Loucy (cell line): ENCODE results near the gene RMDN2.

Source experiments
- H2AFZ ChIP-seq: fragments of 200-600 bp; sonication (generic); 2 replicates; pipeline ENCODE4 v1.6.0; 2016; ENCODE audit warnings: antibody characterized with exemption, mild to moderate bottlenecking, low read length, moderate library complexity
- H3F3A ChIP-seq: fragments of 200-600 bp; 2 replicates; pipeline ENCODE4 v1.6.0; 2016; ENCODE audit warnings: antibody characterized with exemption, low read depth, mild to moderate bottlenecking
- H3K27me3 ChIP-seq: fragments of 200-600 bp; sonication (generic); 2 replicates; pipeline ENCODE4 v1.6.1; 2014; ENCODE audit warnings: low read length, mild to moderate bottlenecking; ENCODE audit not compliant: insufficient read depth, poor library complexity, severe bottlenecking
- H3K36me3 ChIP-seq: fragments of 200-600 bp; sonication (generic); 2 replicates; pipeline ENCODE4 v1.6.1; 2016; ENCODE audit warnings: low read length; ENCODE audit not compliant: insufficient read depth
- H3K4me1 ChIP-seq: fragments of 200-600 bp; sonication (generic); 2 replicates; pipeline ENCODE4 v1.5.1; 2014; ENCODE audit warnings: low read length, mild to moderate bottlenecking; ENCODE audit not compliant: insufficient read depth, poor library complexity, severe bottlenecking
- H3K4me2 ChIP-seq: fragments of 200-600 bp; sonication (generic); 2 replicates; pipeline ENCODE4 v1.6.0; 2014; ENCODE audit warnings: antibody characterized with exemption, low read length, low read depth, mild to moderate bottlenecking; ENCODE audit not compliant: poor library complexity, severe bottlenecking
- H3K4me3 ChIP-seq: fragments of 200-600 bp; sonication (generic); 2 replicates; pipeline ENCODE4 v1.5.1; 2014; ENCODE audit warnings: low read length, mild to moderate bottlenecking, mixed read lengths; ENCODE audit not compliant: poor library complexity, severe bottlenecking
- H3K79me2 ChIP-seq: fragments of 200-600 bp; sonication (generic); 2 replicates; pipeline ENCODE4 v1.6.1; 2014; ENCODE audit warnings: low read length; ENCODE audit not compliant: insufficient read depth
- H3K9ac ChIP-seq: fragments of 200-600 bp; sonication (generic); 2 replicates; pipeline ENCODE4 v1.6.0; 2014; ENCODE audit warnings: mild to moderate bottlenecking, low read depth, low read length, moderate library complexity; ENCODE audit not compliant: poor library complexity, severe bottlenecking
- H3K9me2 ChIP-seq: fragments of 200-600 bp; sonication (generic); replicated peaks from 2 replicates; pipeline ENCODE4 v1.6.1; 2016; ENCODE audit warnings: low read depth, low read length, mixed read lengths
- H3K9me3 ChIP-seq: fragments of 200-600 bp; sonication (generic); 2 replicates; pipeline ENCODE4 v1.6.1; 2014; ENCODE audit warnings: mild to moderate bottlenecking, antibody characterized with exemption, low read length, low read depth; ENCODE audit not compliant: insufficient read depth
- H4K20me1 ChIP-seq: fragments of 200-600 bp; sonication (generic); 2 replicates; pipeline ENCODE4 v1.6.0; 2014; ENCODE audit warnings: antibody characterized with exemption, low read length, mild to moderate bottlenecking; ENCODE audit not compliant: insufficient read depth, poor library complexity, severe bottlenecking
- EZH2phosphoT487 ChIP-seq: fragments of 200-600 bp; IDR thresholded peaks from 2 replicates; pipeline ENCODE4 v1.6.1; 2018; ENCODE audit warnings: antibody characterized with exemption, mild to moderate bottlenecking, moderate library complexity, borderline replicate concordance
- TF ChIP-seq, protein P1 (sequence below): fragments of 200-600 bp; sonication (generic); conservative IDR thresholded peaks from 2 replicates; pipeline ENCODE4 v1.5.1; 2014; ENCODE audit warnings: mild to moderate bottlenecking, antibody characterized with exemption, low read length

RMDN2 gene

GRCh38 chr2:37966326-37966725, 41.2 kb downstream of the RMDN2 start:
- Histone ChIP-seq H3K9me2 (no peaks in the 10 kb centered on the region), H3K4me2 (no peak overlapping the region), H3K79me2 (no peaks in the 10 kb centered on the region), H4K20me1 (no peaks in the 10 kb centered on the region), H2AFZ (no peak overlapping the region), H3K9ac (no peak overlapping the region), H3K36me3 (no peaks in the 10 kb centered on the region), H3K27me3 (no peaks in the 10 kb centered on the region), H3K4me1 (no peaks in the 10 kb centered on the region), H3K9me3 (no peaks in the 10 kb centered on the region), H3K4me3 (no peak overlapping the region), H3F3A (no peaks in the 10 kb centered on the region)
- TF ChIP-seq, protein P1, sequence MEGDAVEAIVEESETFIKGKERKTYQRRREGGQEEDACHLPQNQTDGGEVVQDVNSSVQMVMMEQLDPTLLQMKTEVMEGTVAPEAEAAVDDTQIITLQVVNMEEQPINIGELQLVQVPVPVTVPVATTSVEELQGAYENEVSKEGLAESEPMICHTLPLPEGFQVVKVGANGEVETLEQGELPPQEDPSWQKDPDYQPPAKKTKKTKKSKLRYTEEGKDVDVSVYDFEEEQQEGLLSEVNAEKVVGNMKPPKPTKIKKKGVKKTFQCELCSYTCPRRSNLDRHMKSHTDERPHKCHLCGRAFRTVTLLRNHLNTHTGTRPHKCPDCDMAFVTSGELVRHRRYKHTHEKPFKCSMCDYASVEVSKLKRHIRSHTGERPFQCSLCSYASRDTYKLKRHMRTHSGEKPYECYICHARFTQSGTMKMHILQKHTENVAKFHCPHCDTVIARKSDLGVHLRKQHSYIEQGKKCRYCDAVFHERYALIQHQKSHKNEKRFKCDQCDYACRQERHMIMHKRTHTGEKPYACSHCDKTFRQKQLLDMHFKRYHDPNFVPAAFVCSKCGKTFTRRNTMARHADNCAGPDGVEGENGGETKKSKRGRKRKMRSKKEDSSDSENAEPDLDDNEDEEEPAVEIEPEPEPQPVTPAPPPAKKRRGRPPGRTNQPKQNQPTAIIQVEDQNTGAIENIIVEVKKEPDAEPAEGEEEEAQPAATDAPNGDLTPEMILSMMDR: no peak
- no peak for TF ChIP-seq EZH2phosphoT487

- no peaks in the 10 kb centered on the region for H3K36me3 ChIP-seq
- H3K27me3 ChIP-seq: no peaks in the 10 kb centered on the region
- no peaks in the 10 kb centered on the region for H3K4me1 ChIP-seq
- H4K20me1 ChIP-seq: no peaks in the 10 kb centered on the region
- H3K4me3 ChIP-seq: no peak overlapping the region
- no peaks in the 10 kb centered on the region for H3K9me2 ChIP-seq
- H3K9me3 ChIP-seq: no peaks in the 10 kb centered on the region
- H3K79me2 ChIP-seq: no peaks in the 10 kb centered on the region
- no peaks in the 10 kb centered on the region for H3F3A ChIP-seq
- H2AFZ ChIP-seq: no peak overlapping the region
- H3K4me2 ChIP-seq: no peak overlapping the region
- H3K9ac ChIP-seq: no peak overlapping the region
- no peak for TF ChIP-seq EZH2phosphoT487
- TF ChIP-seq, protein P1: no peak
Observed at GRCh38 chr2:37969731-37970130, 44.6 kb downstream of the RMDN2 start.

- Histone ChIP-seq H3K9ac (no peak overlapping the region), H3K4me2 (no peak overlapping the region), H3K9me2 (no peaks in the 10 kb centered on the region), H3K27me3 (no peaks in the 10 kb centered on the region), H3K79me2 (no peaks in the 10 kb centered on the region), H3K4me3 (no peak overlapping the region), H3K36me3 (no peaks in the 10 kb centered on the region), H3K4me1 (no peaks in the 10 kb centered on the region), H3K9me3 (no peaks in the 10 kb centered on the region), H3F3A (no peaks in the 10 kb centered on the region), H4K20me1 (no peaks in the 10 kb centered on the region), H2AFZ (no peak overlapping the region)
- TF ChIP-seq, protein P1: no peak
- TF ChIP-seq EZH2phosphoT487: no peak
Observed at GRCh38 chr2:37971971-37972370, 46.9 kb downstream of the RMDN2 start.
